H9 (cell line): ENCODE data around the gene ABHD12. TPM values are rescaled to one million over a fixed set of nuclear protein-coding genes. Genes with fewer than 3 reads are reported as not detected.

Experiments used
- DNase-seq: peaks from one replicate; pipeline ENCODE4 v3.0.0-alpha.2; 2017
- H2AFZ ChIP-seq: one replicate; pipeline ENCODE4 v1.6.1; 2013; ENCODE audit warnings: mild to moderate bottlenecking, low read length, control low read depth, moderate library complexity
- H2AK5ac ChIP-seq: 2 replicates; pipeline ENCODE4 v1.6.1; 2013; ENCODE audit warnings: low read length, control low read depth, mixed read lengths; ENCODE audit not compliant: insufficient read length
- H2BK120ac ChIP-seq: one replicate; pipeline ENCODE4 v1.6.1; 2013; ENCODE audit warnings: low read depth, mild to moderate bottlenecking, low read length, control low read depth, inconsistent platforms; ENCODE audit not compliant: poor library complexity, severe bottlenecking
- H2BK12ac ChIP-seq: 2 replicates; pipeline ENCODE4 v1.6.1; 2013; ENCODE audit warnings: low read length, control low read depth, mixed read lengths, low read depth; ENCODE audit not compliant: insufficient read length
- H2BK15ac ChIP-seq: 2 replicates; pipeline ENCODE4 v1.6.1; 2013; ENCODE audit warnings: low read depth, low read length, control low read depth
- H2BK20ac ChIP-seq: one replicate; pipeline ENCODE4 v1.6.1; 2013; ENCODE audit warnings: low read depth, mild to moderate bottlenecking, low read length, control low read depth, inconsistent platforms; ENCODE audit not compliant: poor library complexity, severe bottlenecking
- H2BK5ac ChIP-seq: 2 replicates; pipeline ENCODE4 v1.6.1; 2013; ENCODE audit warnings: low read length, control low read depth, mixed read lengths; ENCODE audit not compliant: insufficient read length
- H3K14ac ChIP-seq: 2 replicates; pipeline ENCODE4 v1.6.1; 2013; ENCODE audit warnings: low read length, control low read depth; ENCODE audit not compliant: insufficient read depth
- H3K18ac ChIP-seq: 2 replicates; pipeline ENCODE4 v1.6.1; 2013; ENCODE audit warnings: low read depth, mild to moderate bottlenecking, mixed read lengths, low read length, control low read depth; ENCODE audit not compliant: insufficient read length
- H3K23ac ChIP-seq: 2 replicates; pipeline ENCODE4 v1.6.1; 2013; ENCODE audit warnings: low read length, control low read depth, mixed read lengths, low read depth; ENCODE audit not compliant: insufficient read length
- H3K23me2 ChIP-seq: 2 replicates; pipeline ENCODE4 v1.6.1; 2013; ENCODE audit warnings: low read depth, mild to moderate bottlenecking, mixed read lengths, low read length, control low read depth; ENCODE audit not compliant: insufficient read length, poor library complexity, severe bottlenecking
- H3K27ac ChIP-seq: 2 replicates; pipeline ENCODE4 v1.5.1; 2013; ENCODE audit warnings: low read length, control low read depth, mixed read lengths, low read depth; ENCODE audit not compliant: insufficient read length
- H3K27me3 ChIP-seq: 2 replicates; pipeline ENCODE4 v1.6.1; 2013; ENCODE audit warnings: low read length, control low read depth, inconsistent platforms; ENCODE audit not compliant: insufficient read depth
- H3K4ac ChIP-seq: 2 replicates; pipeline ENCODE4 v1.6.1; 2013; ENCODE audit warnings: low read depth, mild to moderate bottlenecking, control low read depth, inconsistent platforms, low read length, moderate library complexity
- H3K4me1 ChIP-seq: 2 replicates; pipeline ENCODE4 v1.6.1; 2013; ENCODE audit warnings: low read length, control low read depth, inconsistent platforms; ENCODE audit not compliant: insufficient read depth
- H3K4me2 ChIP-seq: 2 replicates; pipeline ENCODE4 v1.6.1; 2013; ENCODE audit warnings: low read length, control low read depth, mixed read lengths; ENCODE audit not compliant: insufficient read length, insufficient read depth
- H3K56ac ChIP-seq: 2 replicates; pipeline ENCODE4 v1.6.1; 2013; ENCODE audit warnings: low read depth, mild to moderate bottlenecking, mixed read lengths, low read length, control low read depth; ENCODE audit not compliant: insufficient read length
- H3K79me1 ChIP-seq: 2 replicates; pipeline ENCODE4 v1.6.1; 2013; ENCODE audit warnings: low read depth, mild to moderate bottlenecking, moderate library complexity, low read length, control low read depth, inconsistent platforms; ENCODE audit not compliant: insufficient read depth, poor library complexity, severe bottlenecking
- H3K79me2 ChIP-seq: 2 replicates; pipeline ENCODE4 v1.6.1; 2013; ENCODE audit warnings: low read length, control low read depth, inconsistent platforms; ENCODE audit not compliant: insufficient read depth
- H3K9ac ChIP-seq: 2 replicates; pipeline ENCODE4 v1.6.1; 2013; ENCODE audit warnings: low read length, control low read depth, mixed read lengths; ENCODE audit not compliant: insufficient read length; ENCODE audit errors: extremely low read depth
- H3K9me3 ChIP-seq: one replicate; pipeline ENCODE4 v1.6.1; 2013; ENCODE audit warnings: low read depth, low read length, inconsistent platforms; ENCODE audit not compliant: control insufficient read depth
- H3T11ph ChIP-seq: one replicate; pipeline ENCODE4 v1.6.1; 2013; ENCODE audit warnings: mild to moderate bottlenecking, low read length, control low read depth, inconsistent platforms
- H4K20me1 ChIP-seq: one replicate; pipeline ENCODE4 v1.6.1; 2013; ENCODE audit not compliant: control insufficient read depth, insufficient read length, insufficient read depth
- H4K5ac ChIP-seq: 2 replicates; pipeline ENCODE4 v1.6.1; 2013; ENCODE audit warnings: low read depth, mild to moderate bottlenecking, mixed read lengths, low read length, control low read depth; ENCODE audit not compliant: insufficient read length
- H4K8ac ChIP-seq: replicated peaks from 2 replicates; pipeline ENCODE4 v1.6.1; 2013; ENCODE audit warnings: low read length, control low read depth, mixed read lengths, low read depth; ENCODE audit not compliant: insufficient read length
- H4K91ac ChIP-seq: 2 replicates; pipeline ENCODE4 v1.6.1; 2013; ENCODE audit warnings: low read depth, mild to moderate bottlenecking, moderate library complexity, mixed read lengths, low read length, control low read depth; ENCODE audit not compliant: insufficient read length
- H3K27ac Mint-ChIP-seq, 3 experiments: 2 replicates in 2 of 3; 3 replicates in 1 of 3; pipeline ENCODE4 v1.8.0; 2020 to 2021; ENCODE audit warnings: mixed read lengths in 3 of 3, mild to moderate bottlenecking in 1 of 3, moderate library complexity in 1 of 3
- H3K27me3 Mint-ChIP-seq: 2 replicates; pipeline ENCODE4 v1.8.0; 2021; ENCODE audit warnings: low read depth, mild to moderate bottlenecking, moderate library complexity, mixed read lengths
- H3K36me3 Mint-ChIP-seq, 3 experiments: 2 replicates in 2 of 3; 3 replicates in 1 of 3; pipeline ENCODE4 v1.8.0; 2020 to 2021; ENCODE audit warnings: low read depth in 3 of 3, mixed read lengths in 3 of 3; ENCODE audit not compliant: insufficient read depth in 1 of 3
- H3K4me1 Mint-ChIP-seq, 2 experiments: 2 replicates each; pipeline ENCODE4 v1.8.0; 2020; ENCODE audit warnings: mixed read lengths in 2 of 2
- H3K4me3 Mint-ChIP-seq, 2 experiments: 2 replicates in 1 of 2; 3 replicates in 1 of 2; pipeline ENCODE4 v1.8.0; 2020 to 2021; ENCODE audit warnings: mild to moderate bottlenecking in 2 of 2, mixed read lengths in 2 of 2, moderate library complexity in 1 of 2
- H3K9me3 Mint-ChIP-seq, 2 experiments: 2 replicates in 1 of 2; 3 replicates in 1 of 2; pipeline ENCODE4 v1.8.0; 2020; ENCODE audit warnings: mild to moderate bottlenecking in 2 of 2, mixed read lengths in 2 of 2, moderate library complexity in 1 of 2
- WGBS: extraction: QIAGEN DNeasy Blood & Tissue Kit; methylation state at CpG from one replicate; pipeline ENCODE4 v1.1.7; 2013; ENCODE audit warnings: missing lambda C conversion rate, low lambda C conversion rate, mixed read lengths; ENCODE audit not compliant: insufficient read length; ENCODE audit errors: extremely low coverage; 5-methylcytosine and 5-hydroxymethylcytosine counted together
- total RNA-seq: library from RNA; stranded (reverse); gene quantifications from 2 replicates; pipeline ENCODE4 v1.2.1, GENCODE V29; 2021
- TF ChIP-seq, protein P1 (sequence below): fragments of 200-600 bp; sonication (generic); conservative IDR thresholded peaks from 3 replicates; pipeline ENCODE4 v1.8.0; 2021; ENCODE audit warnings: antibody characterized with exemption, mild to moderate bottlenecking

The ABHD12 gene
- total RNA-seq, 1 experiment from 2014 or later: 54.4 TPM

DNA sequence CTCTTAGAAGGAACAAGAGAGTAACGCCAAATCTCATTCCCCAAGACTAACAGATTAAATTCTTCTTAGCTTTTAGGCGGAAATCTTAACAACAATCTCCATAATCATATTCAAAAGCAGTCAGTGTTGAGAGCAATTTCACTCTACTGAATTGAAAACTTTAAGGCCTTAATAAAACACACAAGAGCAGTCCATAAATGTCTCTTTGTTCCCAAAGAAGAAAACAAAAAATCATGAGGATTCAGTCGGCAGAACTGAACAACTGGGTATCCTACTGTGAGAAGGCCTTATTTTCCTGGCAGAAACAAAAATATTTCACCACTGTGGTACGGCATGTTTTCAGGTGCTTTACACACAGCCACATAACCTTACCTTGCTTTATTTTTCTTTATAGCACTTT lies 14.4 kb downstream of the ABHD12 start:
- no peaks in the 10 kb centered on the region for H3K9me3 ChIP-seq
- no peak overlapping the region for H3K56ac ChIP-seq
- H3K79me2 ChIP-seq: peaks cover 19% of the 10 kb centered on the region; the same call in 1 of the 2 replicates
- H3K27ac Mint-ChIP-seq: peak overlapping the region in 1 of 3 experiments; percentile 77; a peak in 1 of 7 replicates
- H3K27me3 Mint-ChIP-seq: no peaks in the 10 kb centered on the region
- H4K5ac ChIP-seq: no peak overlapping the region
- no peaks in the 10 kb centered on the region for H4K20me1 ChIP-seq
- H3K4me1 Mint-ChIP-seq: peaks cover 0 to 7% of the 10 kb centered on the region in 2 experiments; a peak in 1 of 4 replicates
- no peak overlapping the region for H3K18ac ChIP-seq
- no peak overlapping the region for H2BK5ac ChIP-seq
- peaks cover 0 to 4% of the 10 kb centered on the region in 2 experiments; a peak in 4 of 5 replicates for H3K9me3 Mint-ChIP-seq
- no peak overlapping the region for H4K8ac ChIP-seq
- H3K4me1 ChIP-seq: no peaks in the 10 kb centered on the region
- H3K36me3 Mint-ChIP-seq: peaks cover 23 to 53% (median 30%) of the 10 kb centered on the region in 3 experiments
- no peak overlapping the region for H3K14ac ChIP-seq
- DNase-seq: no peak
- H3K4me2 ChIP-seq: no peak overlapping the region
- H3K9ac ChIP-seq: no peak overlapping the region
- H2BK12ac ChIP-seq: no peak overlapping the region
- no peaks in the 10 kb centered on the region for H3K27me3 ChIP-seq
- TF ChIP-seq, protein P1, sequence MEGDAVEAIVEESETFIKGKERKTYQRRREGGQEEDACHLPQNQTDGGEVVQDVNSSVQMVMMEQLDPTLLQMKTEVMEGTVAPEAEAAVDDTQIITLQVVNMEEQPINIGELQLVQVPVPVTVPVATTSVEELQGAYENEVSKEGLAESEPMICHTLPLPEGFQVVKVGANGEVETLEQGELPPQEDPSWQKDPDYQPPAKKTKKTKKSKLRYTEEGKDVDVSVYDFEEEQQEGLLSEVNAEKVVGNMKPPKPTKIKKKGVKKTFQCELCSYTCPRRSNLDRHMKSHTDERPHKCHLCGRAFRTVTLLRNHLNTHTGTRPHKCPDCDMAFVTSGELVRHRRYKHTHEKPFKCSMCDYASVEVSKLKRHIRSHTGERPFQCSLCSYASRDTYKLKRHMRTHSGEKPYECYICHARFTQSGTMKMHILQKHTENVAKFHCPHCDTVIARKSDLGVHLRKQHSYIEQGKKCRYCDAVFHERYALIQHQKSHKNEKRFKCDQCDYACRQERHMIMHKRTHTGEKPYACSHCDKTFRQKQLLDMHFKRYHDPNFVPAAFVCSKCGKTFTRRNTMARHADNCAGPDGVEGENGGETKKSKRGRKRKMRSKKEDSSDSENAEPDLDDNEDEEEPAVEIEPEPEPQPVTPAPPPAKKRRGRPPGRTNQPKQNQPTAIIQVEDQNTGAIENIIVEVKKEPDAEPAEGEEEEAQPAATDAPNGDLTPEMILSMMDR: no peak
- no peak overlapping the region for H3K4ac ChIP-seq
- H2AFZ ChIP-seq: no peak overlapping the region
- H2BK15ac ChIP-seq: no peak overlapping the region
- H3K27ac ChIP-seq: no peak overlapping the region
- no CpG with 5 or more reads among the region's 4 CpGs for WGBS
- peaks cover 10% of the 10 kb centered on the region for H3K79me1 ChIP-seq
- H4K91ac ChIP-seq: no peak overlapping the region
- H3K23me2 ChIP-seq: no peaks in the 10 kb centered on the region
- H2AK5ac ChIP-seq: no peak overlapping the region
- no peak overlapping the region for H2BK20ac ChIP-seq
- H3T11ph ChIP-seq: no peak overlapping the region
- H2BK120ac ChIP-seq: no peak overlapping the region
- H3K23ac ChIP-seq: no peak overlapping the region
- H3K4me3 Mint-ChIP-seq: no peak overlapping the region
